ENCODE data around the gene KCNS3. TPM values are rescaled to one million over a fixed set of nuclear protein-coding genes. Genes with fewer than 3 reads are reported as not detected.
"Not testable (repeated sequence)": the region's sequence is repeated elsewhere in the genome, so short reads cannot be mapped to it uniquely, and the experiment has no call there.

The KCNS3 gene
- total RNA-seq, 1 experiment from 2014 or later = 1.7 TPM

GRCh38 chr2:17962876-17963275, 84.4 kb downstream of the KCNS3 start:
- ATAC-seq (no peak), DNase-seq (ENCODE audit: low read depth, low spot score) (no peak)
- no peak overlapping the region for H3K4me3 ChIP-seq (ENCODE audit: low read depth in 2 of 2, low read length in 2 of 2)
- CTCF ChIA-PET = no interaction called here
- no peak overlapping the region for H3K27ac ChIP-seq (ENCODE audit: low read length)
- POLR2A ChIA-PET = no interaction called here
- no peaks in the 10 kb centered on the region for H3K9me3 ChIP-seq (ENCODE audit: control insufficient read depth, insufficient read depth, low read depth, low read length)
- no TSS peak for BruUV-seq (replicated peaks)
- intact Hi-C loops (cut with micrococcal nuclease; ENCODE audit: unreplicated experiment) = no loop called here
- in situ Hi-C loops (cut with HindIII; ENCODE audit: low pct_unique_long_range_greater_than_20kb, low sequenced_read_pairs) = no loop called here
- no peaks in the 10 kb centered on the region for H3K4me1 ChIP-seq (ENCODE audit: control insufficient read depth, insufficient read depth, low read length)
- H3K36me3 ChIP-seq (ENCODE audit: control insufficient read depth, insufficient read depth, low read length) = no peaks in the 10 kb centered on the region
- no peaks in the 10 kb centered on the region; the same call in 1 of the 2 replicates for H3K27me3 ChIP-seq (ENCODE audit: control insufficient read depth, insufficient read depth, low read length)
- TF ChIP-seq TCF7L2 (IDR thresholded peaks at IDR 0.05; ENCODE audit: low read depth, low read length) (no peak), CTCF (IDR thresholded peaks at IDR 0.05) (no peak), POLR2AphosphoS5 (IDR thresholded peaks at IDR 0.05; ENCODE audit: low read depth, low read length) (no peak), REST (IDR thresholded peaks at IDR 0.05; ENCODE audit: insufficient read depth in 1 of 2, low read depth in 2 of 2, low read length in 1 of 2) (no peak), SIN3A (IDR thresholded peaks at IDR 0.05; ENCODE audit: borderline replicate concordance, insufficient read depth, low read depth, low read length) (no peak)

- in situ Hi-C loops (cut with HindIII; ENCODE audit: low pct_unique_long_range_greater_than_20kb, low sequenced_read_pairs); POLR2A ChIA-PET; CTCF ChIA-PET; intact Hi-C loops (cut with micrococcal nuclease; ENCODE audit: unreplicated experiment); DNase-seq (ENCODE audit: low read depth, low spot score); H3K27ac ChIP-seq (ENCODE audit: low read length); H3K27me3 ChIP-seq (ENCODE audit: control insufficient read depth, insufficient read depth, low read length); H3K9me3 ChIP-seq (ENCODE audit: control insufficient read depth, insufficient read depth, low read depth, low read length); BruUV-seq (replicated peaks); H3K36me3 ChIP-seq (ENCODE audit: control insufficient read depth, insufficient read depth, low read length); ATAC-seq; H3K4me1 ChIP-seq (ENCODE audit: control insufficient read depth, insufficient read depth, low read length); H3K4me3 ChIP-seq (ENCODE audit: low read depth in 2 of 2, low read length in 2 of 2): not testable (repeated sequence)
Measured at GRCh38 chr2:17963571-17963970, 85.1 kb downstream of the KCNS3 start.

GRCh38 chr2:17965196-17965595, 86.7 kb downstream of the KCNS3 start:
- CTCF ChIA-PET = no interaction called here

More at GRCh38 chr2:17965196-17965595, 86.7 kb downstream of the KCNS3 start:
- intact Hi-C loops (cut with micrococcal nuclease; ENCODE audit: unreplicated experiment) = no loop called here
- no peak for ATAC-seq
- DNase-seq (ENCODE audit: low read depth, low spot score) = no peak
- no peak for TF ChIP-seq TCF7L2 (IDR thresholded peaks at IDR 0.05; ENCODE audit: low read depth, low read length)
- no peak for TF ChIP-seq POLR2AphosphoS5 (IDR thresholded peaks at IDR 0.05; ENCODE audit: low read depth, low read length)
- TF ChIP-seq SIN3A (IDR thresholded peaks at IDR 0.05; ENCODE audit: borderline replicate concordance, insufficient read depth, low read depth, low read length) = no peak
- POLR2A ChIA-PET = no interaction called here
- in situ Hi-C loops (cut with HindIII; ENCODE audit: low pct_unique_long_range_greater_than_20kb, low sequenced_read_pairs) = no loop called here
- Histone ChIP-seq H3K36me3 (ENCODE audit: control insufficient read depth, insufficient read depth, low read length) (no peaks in the 10 kb centered on the region), H3K27me3 (ENCODE audit: control insufficient read depth, insufficient read depth, low read length) (no peaks in the 10 kb centered on the region), H3K9me3 (ENCODE audit: control insufficient read depth, insufficient read depth, low read depth, low read length) (no peaks in the 10 kb centered on the region), H3K27ac (ENCODE audit: low read length) (no peak overlapping the region), H3K4me1 (ENCODE audit: control insufficient read depth, insufficient read depth, low read length) (no peaks in the 10 kb centered on the region), H3K4me3 (ENCODE audit: low read depth in 2 of 2, low read length in 2 of 2) (no peak overlapping the region)
- BruUV-seq (replicated peaks) = no TSS peak

Measured in Panc1 (cell line).